Gastrocnemius medialis (tissue), 4 donors: ENCODE results near the gene NKX2-2.

Source experiments
- CTCF ChIP-seq, 5 experiments: fragments of 450-650 bp in 3 of 5; fragments of 200-600 bp in 2 of 5; sonication (generic) in 2 of 5; IDR thresholded peaks in 4 of 5; conservative IDR thresholded peaks in 1 of 5; 1 replicate in 4 of 5; 2 replicates in 1 of 5; pipeline ENCODE4 v1.5.1; 2016 to 2019; ENCODE audit warnings: antibody characterized with exemption in 5 of 5, mild to moderate bottlenecking in 3 of 5, moderate library complexity in 3 of 5
- POLR2A ChIP-seq, 2 donors: fragments of 450-650 bp; IDR thresholded peaks; one replicate each; pipeline ENCODE4 v1.6.1; 2017; ENCODE audit warnings: antibody characterized with exemption in 2 of 2, mild to moderate bottlenecking in 2 of 2, moderate library complexity in 2 of 2

GRCh38 chr20:21550587-21550986 lies 36.7 kb upstream of the NKX2-2 start:
- no peak for TF ChIP-seq CTCF (IDR thresholded peaks at IDR 0.05 in 4 of 5, conservative IDR thresholded peaks at IDR 0.05 in 1 of 5)
- TF ChIP-seq POLR2A (IDR thresholded peaks at IDR 0.05), result no peak
